ENCODE measurements around the gene HPGDS.

DNA sequence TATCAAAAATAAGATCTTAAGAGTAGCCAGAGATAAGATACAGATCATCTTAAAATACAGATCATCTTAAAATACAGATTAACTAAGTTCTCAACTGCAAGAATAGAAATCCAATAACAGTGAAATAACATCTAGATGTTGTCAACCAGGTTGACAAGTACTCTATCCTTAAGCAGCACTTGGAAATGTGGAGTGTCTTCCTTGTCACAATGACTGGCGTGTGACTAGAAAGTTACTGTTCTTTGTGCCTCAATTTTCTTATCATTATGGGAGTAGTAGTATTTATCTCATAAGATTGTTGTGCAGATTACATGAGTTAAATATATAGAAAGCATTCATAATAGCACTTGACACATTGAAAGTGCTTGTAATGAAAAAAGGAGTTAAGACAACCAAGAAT, 25.8 kb upstream of the HPGDS start:
- no peak for TF ChIP-seq POLR2AphosphoS5 (IDR thresholded peaks at IDR 0.05; ENCODE audit: borderline replicate concordance, low read depth, low read length)
- no peak for TF ChIP-seq EZH2 (IDR thresholded peaks at IDR 0.05)
